Stimulated activated CD8-positive, alpha-beta memory T cell treated with anti-CD3 and anti-CD28 coated beads, Interleukin-7, amount 100 ng/mL, for 48 hours (primary cell): ENCODE measurements around the gene EMC8.
"Not testable (repeated sequence)": the region's sequence is repeated elsewhere in the genome, so short reads cannot be mapped to it uniquely, and the experiment has no call there.

Source experiments
- DNase-seq, 2 donors: peaks; one replicate each; pipeline ENCODE4 v3.0.0-alpha.2; 2020; ENCODE audit warnings: low read depth in 1 of 2; ENCODE audit errors: extremely low read depth in 1 of 2

EMC8 gene

GRCh38 chr16:85799497-85800320 lies at the start of gene EMC8, which contains the start of gene COX4I1:
TSS of gene EMC8 (minus strand) at chr16:85799544. CDS start at chr16:85799295, 249 bp downstream.
TSS of gene COX4I1 (plus strand) at chr16:85799695. CDS start at chr16:85801206, 1,511 bp downstream.
- DNase-seq, result peak; percentile 86 to 91

- no peak for DNase-seq
Observed at GRCh38 chr16:85848986-85849385, 49.6 kb upstream of the EMC8 start.

GRCh38 chr16:85847681-85848601 lies 48.6 kb upstream of the EMC8 start:
- DNase-seq, result no peak

DNA sequence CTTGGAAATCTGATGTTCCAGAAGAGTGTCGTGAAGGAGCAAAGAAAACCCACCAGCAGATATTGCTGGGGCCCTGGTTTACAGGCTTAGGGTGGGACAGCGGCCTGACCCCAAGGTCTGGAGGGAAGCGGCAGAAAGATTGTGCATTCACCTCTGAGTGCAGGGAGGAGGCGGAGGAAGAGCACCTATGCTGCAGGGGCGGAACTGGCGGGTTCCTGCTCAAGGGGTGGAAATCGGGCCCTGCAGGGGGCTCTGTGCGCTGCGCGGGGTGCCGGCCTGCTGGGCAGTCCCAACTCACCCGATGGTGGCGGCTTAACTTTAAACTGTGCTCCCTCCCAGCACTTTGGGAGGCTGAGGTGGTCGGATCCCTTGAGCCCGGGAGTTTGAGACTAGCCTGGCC lies 47.7 kb upstream of the EMC8 start:
- no peak for DNase-seq

GRCh38 chr16:85846461-85846860 lies 47.1 kb upstream of the EMC8 start:
- no peak for DNase-seq

DNA sequence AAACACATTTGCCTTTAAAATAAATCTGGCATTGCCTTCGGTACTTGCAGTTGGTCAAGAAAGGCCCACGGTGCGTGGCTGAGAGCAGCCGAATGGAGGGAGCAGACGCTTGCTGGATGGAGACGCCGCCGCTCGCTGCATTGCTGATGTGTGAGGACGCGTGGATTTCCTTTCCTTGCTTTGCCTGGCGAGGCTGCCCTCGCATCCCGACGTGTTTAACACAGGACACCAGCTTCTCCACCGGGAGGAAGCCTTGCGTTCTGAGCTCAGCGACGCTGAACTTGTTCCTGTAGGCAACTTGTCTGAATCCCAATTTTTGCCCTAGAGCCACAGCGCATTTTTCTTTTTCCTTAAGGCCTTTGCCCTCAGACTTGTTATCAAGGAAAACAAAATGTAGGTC lies 45.9 kb upstream of the EMC8 start:
- DNase-seq, result no peak

- no peak for DNase-seq
Observed at GRCh38 chr16:85844786-85845185, 45.4 kb upstream of the EMC8 start.

DNA sequence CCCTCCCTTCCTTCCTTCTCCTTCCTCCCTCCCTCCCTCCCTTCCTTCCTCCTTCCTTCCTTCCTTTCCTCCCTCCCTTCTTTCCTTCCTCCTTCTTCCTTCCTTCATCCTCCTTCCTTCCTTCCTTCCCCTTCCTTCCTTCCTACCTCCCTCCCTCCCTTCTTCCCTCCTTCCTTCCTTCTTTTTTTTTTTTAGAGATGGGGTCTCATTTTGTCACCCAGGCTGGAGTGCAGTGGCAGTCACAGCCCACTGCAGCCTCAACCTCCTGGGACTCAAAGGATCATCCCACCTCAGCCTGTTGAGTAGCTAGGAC lies 44.8 kb upstream of the EMC8 start:
- DNase-seq, result no peak

DNA sequence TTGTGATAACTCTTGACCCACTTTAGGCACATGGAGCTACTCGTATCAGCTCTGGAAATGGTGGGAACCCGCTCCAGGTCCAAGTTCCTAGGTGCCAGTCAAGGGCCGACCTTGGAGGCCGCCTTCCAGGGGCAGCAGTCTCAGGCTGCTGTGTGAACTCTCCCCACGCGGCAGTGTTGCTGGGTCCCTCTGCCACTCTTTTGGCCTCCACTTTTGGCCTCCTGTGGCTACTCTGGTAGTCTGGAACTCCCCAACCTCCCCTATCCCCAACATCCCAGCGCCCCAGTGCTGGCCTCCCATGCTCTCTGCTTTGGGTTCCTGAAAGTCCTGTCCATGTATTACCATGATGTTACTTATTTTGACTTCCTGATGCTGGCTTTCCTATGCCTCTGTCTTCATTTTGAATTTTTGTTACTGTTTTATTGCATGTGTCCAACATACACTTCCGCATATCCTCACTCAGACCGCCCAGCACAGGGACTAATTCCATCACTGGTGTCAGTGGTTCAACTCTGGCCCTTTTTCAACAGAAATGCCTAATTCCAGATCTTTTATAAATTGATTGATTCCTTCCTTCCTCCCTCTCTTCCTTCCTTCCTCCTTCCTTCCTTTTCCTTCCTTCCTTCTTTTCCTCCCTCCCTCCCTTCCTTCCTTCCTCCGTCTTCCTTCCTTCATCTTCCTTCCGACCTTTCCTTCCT lies 44.3 kb upstream of the EMC8 start:
- DNase-seq, result no peak

DNA sequence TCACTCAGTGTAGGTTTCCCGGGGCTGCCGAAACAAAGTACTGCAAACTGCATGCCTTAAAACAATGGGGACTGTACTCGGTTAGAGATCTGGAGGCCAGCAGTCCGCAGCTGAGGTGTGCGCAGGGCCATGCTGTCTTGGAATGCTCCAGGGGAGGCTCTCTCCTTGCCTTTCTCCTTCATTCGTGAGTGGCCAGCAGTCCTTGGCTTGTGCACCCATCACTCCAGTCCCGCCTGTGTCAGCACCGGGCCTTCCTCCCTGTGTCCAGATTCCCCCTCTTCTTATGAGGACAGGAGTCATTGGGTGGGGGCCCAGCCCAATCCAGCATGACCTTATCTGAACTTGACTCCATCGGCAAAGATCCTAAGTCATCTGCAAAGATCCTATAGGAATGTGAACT lies 43.5 kb upstream of the EMC8 start:
- DNase-seq, result no peak

GRCh38 chr16:85842435-85842834 lies 43.1 kb upstream of the EMC8 start:
- DNase-seq, result no peak

DNA sequence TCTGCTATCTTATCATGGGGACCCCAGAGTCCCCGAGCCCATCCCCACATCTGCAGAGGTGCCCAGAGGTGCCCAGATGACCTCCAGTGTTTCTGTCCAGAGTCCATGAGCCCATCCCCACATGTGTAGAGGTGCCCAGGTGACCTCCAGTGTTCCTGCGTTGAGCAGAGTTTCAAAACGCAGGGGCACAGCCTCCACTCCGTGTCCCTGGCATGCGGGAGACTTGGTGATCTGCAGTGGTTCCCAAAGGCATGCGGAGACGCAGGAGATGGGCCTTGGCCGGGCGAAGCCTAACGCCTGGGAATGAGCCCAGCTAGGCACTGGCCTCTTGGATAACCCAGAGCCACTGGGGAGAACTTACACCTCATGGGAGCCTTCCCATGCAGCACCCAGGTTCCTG lies 41.5 kb upstream of the EMC8 start:
- no peak for DNase-seq

- no peak for DNase-seq
Observed at GRCh38 chr16:85840395-85840794, 41.1 kb upstream of the EMC8 start.

DNA sequence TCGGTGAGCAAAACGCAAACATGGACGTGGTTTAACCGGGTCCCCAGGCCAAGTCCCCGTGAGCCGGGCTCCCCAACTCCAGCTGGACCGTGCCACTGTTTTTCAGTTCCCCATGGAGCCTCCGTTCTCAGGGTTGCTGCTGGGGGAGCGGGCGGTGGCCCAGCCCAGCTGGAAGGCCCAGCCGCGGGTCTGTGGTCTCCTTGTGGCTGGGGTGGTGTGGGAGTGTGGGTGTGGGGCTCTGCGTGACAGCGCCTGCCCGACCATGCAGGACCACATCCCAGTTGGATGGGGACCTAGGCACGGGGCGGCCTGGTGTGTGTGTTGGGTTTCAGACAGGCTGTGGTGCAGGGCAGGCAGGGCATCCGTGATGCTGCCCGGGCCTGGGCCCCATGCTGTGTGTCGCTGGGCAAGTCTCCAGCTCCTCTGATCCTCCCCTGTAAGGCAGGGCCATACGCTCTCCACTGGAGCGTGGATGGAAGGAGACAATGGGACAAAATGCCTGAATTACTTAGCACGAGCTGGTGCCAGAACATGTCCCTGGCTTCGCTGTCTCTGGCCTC lies 40.4 kb upstream of the EMC8 start:
- DNase-seq, result no peak

GRCh38 chr16:85838876-85839585 lies 39.7 kb upstream of the EMC8 start:
- no peak for DNase-seq

DNA sequence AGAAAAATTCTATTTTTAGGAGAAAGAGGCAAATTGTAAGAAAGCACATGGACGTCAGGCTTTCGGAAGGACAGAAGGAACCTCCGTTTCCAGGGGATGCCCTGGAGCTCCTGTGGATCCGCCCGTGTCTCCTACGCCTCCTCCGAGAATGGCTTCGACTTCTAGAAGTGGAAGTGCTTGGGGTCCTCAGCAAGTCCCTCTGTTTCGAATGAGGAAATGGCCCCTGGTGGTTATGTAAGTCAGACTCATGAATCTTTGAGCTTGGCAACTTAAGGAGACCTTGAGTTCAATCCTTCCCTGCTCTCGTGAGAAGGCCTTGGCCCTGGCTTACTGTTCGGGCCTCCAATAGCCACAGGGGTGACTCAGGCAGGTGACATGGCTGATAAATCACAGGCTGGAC lies 39.0 kb upstream of the EMC8 start:
- no peak for DNase-seq

GRCh38 chr16:85837654-85838053 lies 38.3 kb upstream of the EMC8 start:
- DNase-seq, result not testable (repeated sequence)

DNA sequence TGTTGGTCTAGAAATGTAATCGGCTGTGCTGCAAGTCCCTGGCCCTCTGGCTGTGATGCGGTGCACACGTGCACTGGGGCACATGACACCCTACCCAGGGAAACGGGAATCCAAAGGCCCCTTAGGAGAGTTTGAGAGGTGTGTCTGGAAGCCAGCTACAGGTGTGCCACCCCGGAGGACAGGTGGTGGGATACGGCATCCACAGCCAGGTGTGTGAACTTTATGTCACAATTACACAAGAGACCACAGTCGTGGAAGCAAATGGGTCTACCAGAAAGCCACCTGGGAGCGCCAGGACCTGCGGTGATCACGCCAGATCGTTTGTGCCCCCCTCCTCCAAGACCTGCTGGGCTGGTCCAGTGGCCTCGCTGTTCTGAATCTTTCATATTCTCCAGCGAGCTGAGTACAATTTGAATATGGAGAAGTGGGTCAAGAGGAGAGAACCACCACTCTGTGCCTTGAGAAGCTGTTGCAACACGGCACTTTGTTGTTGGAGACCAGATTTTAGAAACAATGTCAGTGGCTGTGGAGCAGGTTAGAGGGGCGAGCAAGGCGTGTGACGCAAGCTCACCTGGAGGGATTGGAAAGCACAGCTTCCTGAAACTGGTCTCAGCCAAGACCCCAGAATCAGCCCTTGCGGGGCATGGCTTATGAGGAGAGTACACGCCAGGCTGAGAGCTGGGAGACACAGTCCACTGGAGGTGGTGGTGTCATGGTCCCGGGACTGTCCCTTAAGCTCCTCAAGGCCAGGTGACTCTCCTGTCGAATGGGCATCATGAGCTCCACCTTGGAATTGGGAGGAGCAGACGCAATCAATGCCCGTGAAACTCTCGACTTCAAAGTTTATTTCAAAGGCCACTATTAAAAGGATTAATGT lies 37.6 kb upstream of the EMC8 start:
- DNase-seq, result no peak

- DNase-seq, result no peak
Observed at GRCh38 chr16:85835956-85836705, 36.8 kb upstream of the EMC8 start.
